ENCODE measurements around the gene LHFPL5. TPM values are rescaled to one million over a fixed set of nuclear protein-coding genes. Genes with fewer than 3 reads are reported as not detected.
A peak's percentile ranks its signal among the peaks of the same experiment; 100 is the strongest.

Gene LHFPL5
- total RNA-seq, 1 experiment from 2014 or later = not detected

- no peak within 1 kb of the TSS for H3K27ac Mint-ChIP-seq
- ChIA-PET CTCF (no interaction called here), POLR2A (no interaction called here)
- H3K9me3 Mint-ChIP-seq = no peaks in the 10 kb centered on the region
- H3K4me3 Mint-ChIP-seq = peak within 1 kb of the TSS; percentile 77
- ATAC-seq (peak; percentile 81), DNase-seq (ENCODE audit: low spot score) (peak; percentile 63)
- peaks cover 13% of the 10 kb centered on the region for H3K27me3 Mint-ChIP-seq (ENCODE audit: low read depth)
- H3K4me1 Mint-ChIP-seq = peaks cover 14% of the 10 kb centered on the region
- H3K36me3 Mint-ChIP-seq = no peaks in the 10 kb centered on the region
- TF ChIP-seq ZNF423 (CRISPR knock-in tag; IDR thresholded peaks at IDR 0.05) (peak; percentile 57; the same call in 1 of the 2 replicates), MXD4 (CRISPR knock-in tag; IDR thresholded peaks at IDR 0.05; ENCODE audit: borderline replicate concordance) (no peak), ZNF138 (CRISPR knock-in tag; conservative IDR thresholded peaks at IDR 0.05) (no peak), PRRX2 (CRISPR knock-in tag; IDR thresholded peaks at IDR 0.05) (no peak), AFF4 (CRISPR knock-in tag; IDR thresholded peaks at IDR 0.05; ENCODE audit: borderline replicate concordance) (no peak), ZNF532 (CRISPR knock-in tag; IDR thresholded peaks at IDR 0.05; ENCODE audit: borderline replicate concordance) (no peak), TCF7 (CRISPR knock-in tag; IDR thresholded peaks at IDR 0.05; ENCODE audit: low read depth) (no peak), HMGXB4 (CRISPR knock-in tag; IDR thresholded peaks at IDR 0.05) (peak; percentile 51; the same call in 1 of the 2 replicates), NR3C1 (CRISPR knock-in tag; conservative IDR thresholded peaks at IDR 0.05; ENCODE audit: low read depth) (no peak), USF2 (CRISPR knock-in tag; IDR thresholded peaks at IDR 0.05) (peak; percentile 94), ATF2 (CRISPR knock-in tag; IDR thresholded peaks at IDR 0.05; ENCODE audit: borderline replicate concordance, low read depth) (no peak), EMX1 (CRISPR knock-in tag; IDR thresholded peaks at IDR 0.05) (no peak), OVOL2 (CRISPR knock-in tag; IDR thresholded peaks at IDR 0.05; ENCODE audit: borderline replicate concordance) (no peak), FOXJ3 (CRISPR knock-in tag; IDR thresholded peaks at IDR 0.05; ENCODE audit: borderline replicate concordance) (no peak), USF1 (CRISPR knock-in tag; IDR thresholded peaks at IDR 0.05) (peak; percentile 94), SMAD3 (CRISPR knock-in tag; IDR thresholded peaks at IDR 0.05; ENCODE audit: borderline replicate concordance) (no peak), MYBL2 (CRISPR knock-in tag; IDR thresholded peaks at IDR 0.05) (no peak), ZBTB21 (CRISPR knock-in tag; IDR thresholded peaks at IDR 0.05; ENCODE audit: borderline replicate concordance) (no peak), ZNF671 (CRISPR knock-in tag; IDR thresholded peaks at IDR 0.05) (no peak), CREM (CRISPR knock-in tag; IDR thresholded peaks at IDR 0.05) (no peak), ATF1 (CRISPR knock-in tag; IDR thresholded peaks at IDR 0.05) (no peak), FOXK1 (CRISPR knock-in tag; IDR thresholded peaks at IDR 0.05) (peak; percentile 45; the same call in 1 of the 2 replicates), ERG (CRISPR knock-in tag; IDR thresholded peaks at IDR 0.05) (no peak)
Observed at GRCh38 chr6:35776364-35777215, 28.6 kb upstream of the LHFPL5 start, which contains the start of gene CLPSL2. Gene CLPSL2 (plus strand): TSS chr6:35776598. CDS start chr6:35776619, 21 bp downstream.
